Adrenal gland (tissue), 12 donors: ENCODE results near the gene ZNF385A. TPM values are rescaled to one million over a fixed set of nuclear protein-coding genes. Genes with fewer than 3 reads are reported as not detected.

Source experiments
- DNase-seq, 7 donors: peaks; one replicate each; pipeline ENCODE4 v3.0.0-alpha.2; 2019 to 2020
- H3K27ac ChIP-seq, 5 donors: fragments of 200-600 bp; sonication (generic) in 4 of 5; 1 replicate in 3 of 5; 2 replicates in 2 of 5; pipeline versions ENCODE4 v1.5.1 to v1.8.0; 2016 to 2020; ENCODE audit warnings: mild to moderate bottlenecking in 1 of 5
- H3K27me3 ChIP-seq: fragments of 200-600 bp; 2 replicates; pipeline ENCODE4 v1.8.0; 2021
- H3K36me3 ChIP-seq, 2 donors: fragments of 200-600 bp; replicated peaks in 1 of 2; 1 replicate in 1 of 2; 2 replicates in 1 of 2; pipeline versions ENCODE4 v1.5.1 to v1.8.0; 2018 to 2022
- H3K4me1 ChIP-seq, 2 donors: fragments of 200-600 bp; replicated peaks in 1 of 2; 1 replicate in 1 of 2; 2 replicates in 1 of 2; pipeline versions ENCODE4 v1.5.1 to v1.8.0; 2018 to 2021
- H3K4me3 ChIP-seq, 4 donors: fragments of 200-600 bp; sonication (generic) in 3 of 4; one replicate each; pipeline ENCODE4 v1.5.1; 2016 to 2018
- H3K9me3 ChIP-seq, 3 donors: fragments of 200-600 bp; sonication (generic) in 1 of 3; replicated peaks in 1 of 3; 1 replicate in 2 of 3; 2 replicates in 1 of 3; pipeline versions ENCODE4 v1.5.1 to v1.8.0; 2016 to 2021
- CTCF ChIP-seq, 6 experiments: fragments of 450-650 bp in 4 of 6; fragments of 200-600 bp in 2 of 6; sonication (generic) in 1 of 6; IDR thresholded peaks; 1 replicate in 5 of 6; 2 replicates in 1 of 6; pipeline versions ENCODE4 v1.5.1 to v1.8.0; 2016 to 2021; ENCODE audit warnings: antibody characterized with exemption in 6 of 6, mild to moderate bottlenecking in 2 of 6, moderate library complexity in 1 of 6
- POLR2A ChIP-seq, 2 donors: fragments of 450-650 bp; IDR thresholded peaks; one replicate each; pipeline ENCODE4 v1.6.1; 2017; ENCODE audit warnings: antibody characterized with exemption in 2 of 2, mild to moderate bottlenecking in 2 of 2, moderate library complexity in 1 of 2
- WGBS, 4 donors: extraction: QIAGEN DNeasy Blood & Tissue Kit in 2 of 4; methylation state at CpG; one replicate each; pipeline versions ENCODE4 v1.1.5 to v1.1.7; 2013 to 2017; 5-methylcytosine and 5-hydroxymethylcytosine counted together
- intact Hi-C, 2 donors: fragments of 100-400 bp; cut with DNase I; formaldehyde crosslinking; loops; one replicate each; pipeline versions ENCODE4 v1.14.1 to v1.15.0; 2022 to 2023
- polyA plus RNA-seq, 3 donors: library from polyadenylated mRNA; stranded (reverse); fragments of 200-250 nt in 2 of 3; fragments of 350-450 nt in 1 of 3; fragmentation: Illumina TruSeq in 1 of 3; extraction: RNeasy Lipid Tissue Mini Kit (QIAGEN cat#74804) in 1 of 3; gene quantifications; one replicate each; pipeline ENCODE4 v1.2.3, GENCODE V29; 2013 to 2014
- total RNA-seq, 9 donors: library from RNA; depleted of rRNA in 4 of 9; stranded (reverse); fragments of >200 nt in 4 of 9; fragments of 120-200 nt in 1 of 9; fragmentation: NEBNext Ultra II Directional in 1 of 9; extraction: Animal tissue kit (Norgen Biotek cat#: 25700) in 1 of 9; gene quantifications; one replicate each; pipeline versions ENCODE4 v1.1.0 to v1.2.4, GENCODE V29; 2013 to 2023
- donor health status: healthy with polysubstance abuse.
- donor health status: Bipolar disorder and iron deficiency.
- donor health status: DM: yes; HTN: yes; CAD: no.
- donor health status: DM: no; HTN: no; CAD: no.
- donor health status: DM: no; HTN: no; CAD: no.
- donor health status: DM: yes; HTN: yes; CAD: no.

The ZNF385A gene
- total and polyA plus RNA-seq, 12 donors = 0.94 to 38.2 (median 13.1) TPM

GRCh38 chr12:54415221-54415929 lies 30.8 kb upstream of the ZNF385A start:
- peak overlapping the region in 3 of 5 donors; percentile 5 to 50 (median 16) for H3K27ac ChIP-seq
- H3K4me1 ChIP-seq = peaks cover 67 to 79% of the 10 kb centered on the region in 2 donors
- H3K9me3 ChIP-seq = no peaks in the 10 kb centered on the region
- no peak for DNase-seq
- TF ChIP-seq POLR2A (IDR thresholded peaks at IDR 0.05) = no peak
- TF ChIP-seq CTCF (IDR thresholded peaks at IDR 0.05) = no peak
- 45 to 53% (median 50%) methylated on average over 4 of the region's 4 CpGs for WGBS, 4 donors
- no peaks in the 10 kb centered on the region for H3K27me3 ChIP-seq
- H3K4me3 ChIP-seq = peak overlapping the region in 1 of 4 donors; percentile 14
- H3K36me3 ChIP-seq = no peaks in the 10 kb centered on the region
- intact Hi-C loops = no loop called here

- peak overlapping the region; percentile 18 to 91 (median 75) for H3K27ac ChIP-seq
- 45 to 60% (median 55%) methylated on average over 7 to 9 of the region's 9 CpGs for WGBS, 4 donors
- TF ChIP-seq POLR2A (IDR thresholded peaks at IDR 0.05) (no peak), CTCF (IDR thresholded peaks at IDR 0.05) (no peak)
- H3K9me3 ChIP-seq = no peaks in the 10 kb centered on the region
- intact Hi-C loops = no loop called here
- H3K4me1 ChIP-seq = peaks cover 62 to 71% of the 10 kb centered on the region in 2 donors
- peaks cover 0 to 11% of the 10 kb centered on the region in 2 donors for H3K36me3 ChIP-seq
- peak in 1 of 7 donors; percentile 49 for DNase-seq
- no peaks in the 10 kb centered on the region for H3K27me3 ChIP-seq
- H3K4me3 ChIP-seq = peak overlapping the region in 1 of 4 donors; percentile 2
These were observed 29.0 kb upstream of the ZNF385A start for GRCh38 chr12:54413284-54414190.

GRCh38 chr12:54412786-54413185 lies 28.3 kb upstream of the ZNF385A start:
- Histone ChIP-seq H3K27ac (peak overlapping the region; percentile 18 to 91 (median 75)), H3K9me3 (no peaks in the 10 kb centered on the region), H3K36me3 (peaks cover 0 to 18% of the 10 kb centered on the region in 2 donors), H3K4me1 (peaks cover 61 to 71% of the 10 kb centered on the region in 2 donors), H3K27me3 (no peaks in the 10 kb centered on the region), H3K4me3 (peak overlapping the region in 1 of 4 donors; percentile 2)
- intact Hi-C loops = no loop called here
- TF ChIP-seq CTCF (IDR thresholded peaks at IDR 0.05) (no peak), POLR2A (IDR thresholded peaks at IDR 0.05) (no peak)
- DNase-seq = no peak
- 51 to 63% (median 57%) methylated on average over 3 of the region's 3 CpGs for WGBS, 4 donors

- 53 to 75% (median 63%) methylated on average over 4 of the region's 4 CpGs for WGBS, 4 donors
- Histone ChIP-seq H3K27ac (peak overlapping the region; percentile 18 to 91 (median 75)), H3K4me1 (peaks cover 56 to 66% of the 10 kb centered on the region in 2 donors), H3K9me3 (no peaks in the 10 kb centered on the region), H3K4me3 (no peak overlapping the region), H3K36me3 (peaks cover 0 to 23% of the 10 kb centered on the region in 2 donors), H3K27me3 (no peaks in the 10 kb centered on the region)
- intact Hi-C loops = no loop called here
- DNase-seq = peak in 1 of 7 donors; percentile 64
- TF ChIP-seq POLR2A (IDR thresholded peaks at IDR 0.05) (no peak), CTCF (IDR thresholded peaks at IDR 0.05) (no peak)
These were observed 27.8 kb upstream of the ZNF385A start for GRCh38 chr12:54412348-54412747.
